Choroid plexus epithelial cell (primary cell): Measurements from ENCODE around the gene SRRM4.
"Not testable (repeated sequence)": the region's sequence is repeated elsewhere in the genome, so short reads cannot be mapped to it uniquely, and the experiment has no call there.

Experiments
- DNase-seq: peaks from one replicate; pipeline ENCODE4 v3.0.0-alpha.2; 2010; ENCODE audit warnings: low read depth
- H3K4me3 ChIP-seq: 2 replicates; pipeline ENCODE4 v1.5.1; 2011; ENCODE audit warnings: low read depth, mild to moderate bottlenecking, control low read depth, low read length, moderate library complexity
- CTCF ChIP-seq: conservative IDR thresholded peaks from 2 replicates; pipeline ENCODE4 v1.5.1; 2011; ENCODE audit warnings: low read depth, mild to moderate bottlenecking, control low read depth, inconsistent platforms, low read length, moderate library complexity

Gene SRRM4

GRCh38 chr12:119006746-119007145 is 25.4 kb downstream of the SRRM4 start:
- no peak for TF ChIP-seq CTCF
- no peak overlapping the region for H3K4me3 ChIP-seq
- no peak for DNase-seq

- H3K4me3 ChIP-seq, DNase-seq: not testable (repeated sequence)
Observed at GRCh38 chr12:119008273-119008672, 26.9 kb downstream of the SRRM4 start.

GRCh38 chr12:119008691-119009221 is 27.4 kb downstream of the SRRM4 start:
- DNase-seq = no peak
- TF ChIP-seq CTCF = no peak
- no peak overlapping the region for H3K4me3 ChIP-seq

GRCh38 chr12:119011231-119011630 is 29.9 kb downstream of the SRRM4 start:
- DNase-seq = no peak
- TF ChIP-seq CTCF = no peak
- no peak overlapping the region for H3K4me3 ChIP-seq

GRCh38 chr12:119012179-119012578 is 30.8 kb downstream of the SRRM4 start:
- no peak for TF ChIP-seq CTCF
- no peak for DNase-seq
- no peak overlapping the region for H3K4me3 ChIP-seq

- H3K4me3 ChIP-seq = no peak overlapping the region
- TF ChIP-seq CTCF = no peak
- no peak for DNase-seq
Observed at GRCh38 chr12:119013023-119013422, 31.7 kb downstream of the SRRM4 start.

GRCh38 chr12:119014368-119014767 is 33.0 kb downstream of the SRRM4 start:
- no peak for DNase-seq
- no peak for TF ChIP-seq CTCF

More at GRCh38 chr12:119014368-119014767, 33.0 kb downstream of the SRRM4 start:
- no peak overlapping the region for H3K4me3 ChIP-seq
